ENCODE results near the gene PDZD11.
"Not testable (repeated sequence)": the region's sequence is repeated elsewhere in the genome, so short reads cannot be mapped to it uniquely, and the experiment has no call there.

Gene PDZD11

GRCh38 chrX:70289793-70290770 lies at the start of gene PDZD11, which contains the start of gene KIF4A:
Gene PDZD11, minus strand, starts transcription at chrX:70289927. Its CDS starts 586 bp downstream, at chrX:70289341.
Gene KIF4A, plus strand, starts transcription at chrX:70290104. Its CDS starts 355 bp downstream, at chrX:70290459.
- peak; percentile 58 for DNase-seq

GRCh38 chrX:70338290-70338689 lies 48.6 kb upstream of the PDZD11 start:
- no peak for DNase-seq

GRCh38 chrX:70336767-70337166 lies 47.0 kb upstream of the PDZD11 start:
- no peak for DNase-seq

GRCh38 chrX:70332600-70332999 lies 42.9 kb upstream of the PDZD11 start:
- no peak for DNase-seq

GRCh38 chrX:70331161-70331560 lies 41.4 kb upstream of the PDZD11 start:
- no peak for DNase-seq

DNA sequence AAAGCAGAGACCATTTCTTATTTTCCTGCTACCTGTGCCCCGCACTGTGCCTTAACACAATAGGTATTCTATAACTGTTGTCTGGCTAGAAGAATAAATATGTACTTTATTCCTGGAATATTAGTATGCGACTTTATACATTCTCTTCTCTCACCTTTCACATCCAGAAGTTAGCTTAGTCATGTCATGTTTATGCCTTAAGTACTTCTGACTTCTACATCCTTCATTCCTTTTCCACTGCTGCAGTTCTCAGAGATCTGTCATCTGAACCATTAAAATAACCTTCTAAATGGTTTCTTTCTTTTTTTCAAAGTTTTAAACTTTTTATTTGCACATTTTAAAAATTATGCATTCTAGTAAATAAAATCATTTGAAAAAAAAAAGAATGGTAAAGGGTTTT lies 34.6 kb upstream of the PDZD11 start:
- DNase-seq: no peak

DNA sequence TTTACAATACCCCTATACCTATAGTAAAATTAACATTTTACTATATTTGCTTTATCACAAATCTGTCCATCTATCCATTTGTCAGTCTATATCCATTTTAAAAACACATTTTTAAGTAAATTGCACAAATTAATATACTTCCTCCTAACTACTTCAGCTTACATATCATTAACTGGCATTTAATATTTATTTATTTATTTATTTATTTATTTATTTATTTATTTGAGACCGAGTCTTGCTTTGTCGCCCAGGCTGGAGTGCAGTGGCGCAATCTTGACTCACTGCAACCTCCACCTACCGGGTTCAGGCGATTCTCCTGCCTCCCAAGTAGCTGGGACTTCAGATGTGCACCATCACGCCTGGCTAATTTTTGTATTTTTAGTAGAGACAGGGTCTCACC lies 33.9 kb upstream of the PDZD11 start:
- DNase-seq: not testable (repeated sequence)

DNA sequence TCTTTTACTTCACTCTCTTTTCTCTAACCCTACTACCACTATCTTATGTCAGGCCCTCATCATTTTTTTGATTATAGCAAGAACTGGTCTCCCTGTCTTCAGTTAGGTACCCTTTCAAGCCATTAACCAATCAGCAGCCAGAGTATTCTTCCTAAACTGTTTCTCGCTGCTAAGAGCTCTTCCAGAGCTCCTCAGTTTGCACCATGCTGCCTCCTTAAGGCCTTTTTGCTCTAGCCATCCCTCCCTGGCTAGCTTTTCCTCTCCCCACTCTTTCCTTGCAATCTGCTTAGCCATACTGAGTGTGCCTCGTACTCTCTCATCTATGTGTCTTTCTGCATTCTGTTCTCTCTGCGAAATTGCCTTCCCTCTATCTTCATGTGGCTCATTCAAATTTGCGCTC lies 33.1 kb upstream of the PDZD11 start:
- no peak for DNase-seq

DNA sequence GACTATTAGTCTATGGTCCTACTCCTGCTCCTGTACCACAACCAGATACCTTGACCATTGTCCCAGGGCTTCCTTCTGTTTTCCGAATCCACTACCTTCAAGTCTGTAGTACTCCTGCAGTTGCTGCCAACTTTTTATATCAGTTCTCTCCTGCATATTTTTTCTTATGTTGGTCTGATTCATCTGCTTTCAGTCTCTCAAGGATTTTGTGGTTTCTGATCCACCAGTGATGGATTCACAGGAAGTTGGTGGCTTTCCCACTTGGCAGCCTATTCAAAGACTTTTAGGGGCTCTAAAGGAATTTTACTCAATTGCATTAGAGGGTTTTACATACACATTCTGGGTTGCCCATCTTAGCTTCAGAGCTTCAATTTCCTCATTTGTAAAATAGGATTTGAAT lies 23.8 kb upstream of the PDZD11 start:
- no peak for DNase-seq

- DNase-seq: no peak
Observed at GRCh38 chrX:70301716-70302115, 12.0 kb upstream of the PDZD11 start.

DNA sequence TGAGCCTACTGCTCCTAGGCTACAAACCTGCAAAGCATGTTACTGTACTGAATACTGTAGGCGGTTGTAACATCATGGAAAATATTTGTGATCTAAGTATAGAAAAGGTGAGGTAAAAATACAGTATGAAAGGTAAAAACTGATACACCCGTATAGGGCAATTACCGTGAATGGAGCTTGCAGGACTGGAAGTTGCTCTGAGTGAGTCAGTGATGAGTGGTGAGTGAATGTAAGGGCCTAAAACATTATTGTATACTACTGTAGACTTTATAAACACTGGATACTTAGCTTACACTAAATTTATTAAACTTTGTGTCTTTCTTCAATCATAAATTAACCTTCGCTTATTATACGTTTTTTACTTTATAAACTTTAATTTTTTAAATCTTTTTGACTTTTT lies 3.9 kb upstream of the PDZD11 start:
- no peak for DNase-seq

GRCh38 chrX:70292788-70293187 lies 3.1 kb upstream of the PDZD11 start:
- no peak for DNase-seq

DNA sequence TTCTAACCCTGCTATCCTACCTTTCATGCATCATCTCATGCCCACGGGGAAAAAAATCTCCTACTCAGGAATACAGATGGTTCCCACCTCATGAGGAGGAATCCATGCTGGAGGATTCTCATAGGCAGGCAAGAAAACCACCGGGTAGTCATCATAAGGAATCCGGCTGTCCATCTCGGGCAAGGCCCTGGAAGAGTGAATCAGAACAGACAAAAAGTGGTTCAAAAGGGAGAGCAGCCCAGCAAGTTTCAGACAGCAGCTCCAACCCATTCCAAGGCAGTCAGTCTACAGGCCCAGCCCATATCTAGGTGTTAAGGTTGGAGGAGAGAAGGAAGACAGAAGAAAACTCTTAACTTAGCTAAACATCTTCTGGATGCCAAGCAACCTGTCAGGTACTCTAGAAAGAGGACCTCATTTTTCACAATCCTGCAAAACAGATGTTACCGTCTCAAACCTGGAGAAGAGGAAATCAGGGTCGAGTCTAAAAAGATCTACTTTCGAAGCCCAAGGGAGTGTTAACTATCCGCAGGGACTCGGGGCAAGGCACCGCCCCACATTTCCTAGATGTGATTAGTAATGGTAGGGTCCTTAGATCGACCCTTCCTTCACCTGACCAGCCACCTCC lies 447 bp downstream of the PDZD11 start:
- DNase-seq: no peak

DNA sequence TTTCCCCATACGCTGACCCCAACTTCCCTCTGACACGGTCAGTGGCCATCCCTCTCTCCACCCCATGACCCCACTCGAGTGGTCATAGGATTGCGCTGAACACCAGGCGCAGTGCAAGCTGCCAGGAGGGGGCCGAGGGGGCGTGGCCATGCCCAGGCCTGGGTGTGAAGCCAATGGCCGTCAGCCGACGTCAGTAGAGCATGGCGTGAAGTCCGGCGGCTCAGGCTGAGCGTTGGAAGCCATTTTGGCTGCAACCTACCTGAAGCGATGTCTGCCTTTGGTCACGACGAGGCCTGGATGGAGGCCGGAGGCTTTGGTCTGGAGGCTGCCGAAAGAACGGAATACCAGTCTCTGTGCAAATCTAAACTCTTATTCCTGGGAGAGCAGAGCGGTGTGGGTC lies 7.8 kb downstream of the PDZD11 start, which contains the start of gene RAB41:
Gene RAB41, plus strand, starts transcription at position 222 of the 400 bp plus-strand sequence. Its CDS starts 46 bp downstream, at position 268.
- DNase-seq: no peak

DNA sequence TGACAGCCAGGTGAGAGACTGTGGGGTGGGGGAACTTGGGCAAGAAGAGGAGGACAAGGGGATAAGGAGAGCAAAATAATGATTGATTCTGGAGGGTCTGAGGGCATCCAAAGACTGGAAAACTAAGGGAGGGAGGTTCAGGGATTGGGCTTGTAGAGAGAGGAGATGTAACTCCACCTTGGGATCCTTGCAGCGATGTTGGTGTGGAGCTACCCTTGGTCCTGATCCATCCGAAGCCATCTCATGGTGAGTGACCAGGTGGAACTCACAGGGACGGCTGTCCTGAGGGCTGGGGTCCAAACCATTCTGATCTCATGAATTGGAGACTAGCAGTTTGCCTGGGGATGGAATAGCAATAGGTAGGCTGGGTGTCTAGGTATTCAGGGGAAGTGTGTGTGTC lies 9.2 kb downstream of the PDZD11 start:
- DNase-seq: no peak

- DNase-seq: no peak
Observed at GRCh38 chrX:70279081-70279480, 10.6 kb downstream of the PDZD11 start.

DNA sequence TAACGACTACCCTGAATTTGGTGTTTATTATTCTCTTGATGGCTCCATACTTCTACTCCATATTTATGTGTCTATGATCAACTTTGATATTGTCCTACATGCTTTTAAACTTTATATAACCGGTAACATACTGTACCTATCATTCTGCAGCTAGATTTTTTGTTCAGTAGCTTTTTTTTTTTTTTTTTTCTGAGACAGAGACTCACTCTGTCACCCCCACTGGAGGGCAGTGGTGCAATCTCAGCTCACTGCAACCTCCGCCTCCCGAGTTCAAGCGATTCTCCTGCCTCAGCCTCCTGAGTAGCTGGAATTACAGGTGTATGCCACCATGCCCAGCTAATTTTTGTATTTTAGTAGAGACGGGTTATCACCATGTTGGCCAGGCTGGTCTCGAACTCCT lies 15.7 kb downstream of the PDZD11 start:
- not testable (repeated sequence) for DNase-seq

DNA sequence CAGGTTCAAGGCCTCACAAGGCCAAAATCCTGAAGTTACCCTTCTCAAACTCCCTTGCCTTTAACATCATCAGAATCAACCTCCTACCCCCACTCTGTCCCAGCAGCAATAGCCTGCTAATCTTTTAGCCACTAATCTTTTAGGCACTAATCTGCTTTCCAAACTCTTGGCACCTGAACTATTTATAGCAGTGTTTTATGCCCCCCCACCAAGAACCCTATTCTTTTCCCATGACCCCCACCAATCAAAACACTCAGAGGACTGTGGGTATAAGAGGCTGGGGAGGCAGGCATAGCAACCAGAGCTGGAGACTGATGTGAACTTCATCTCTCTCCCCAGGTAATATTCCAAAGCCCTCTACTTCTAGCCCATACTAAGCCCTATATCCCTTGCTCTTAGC lies 21.7 kb downstream of the PDZD11 start, which contains the start of gene ARR3:
Gene ARR3, plus strand, starts transcription at position 301 of the 400 bp plus-strand sequence. CDS start 1,052 bp downstream, outside the sequence.
- no peak for DNase-seq

- DNase-seq: no peak
Observed at GRCh38 chrX:70264784-70265183, 24.9 kb downstream of the PDZD11 start.

DNA sequence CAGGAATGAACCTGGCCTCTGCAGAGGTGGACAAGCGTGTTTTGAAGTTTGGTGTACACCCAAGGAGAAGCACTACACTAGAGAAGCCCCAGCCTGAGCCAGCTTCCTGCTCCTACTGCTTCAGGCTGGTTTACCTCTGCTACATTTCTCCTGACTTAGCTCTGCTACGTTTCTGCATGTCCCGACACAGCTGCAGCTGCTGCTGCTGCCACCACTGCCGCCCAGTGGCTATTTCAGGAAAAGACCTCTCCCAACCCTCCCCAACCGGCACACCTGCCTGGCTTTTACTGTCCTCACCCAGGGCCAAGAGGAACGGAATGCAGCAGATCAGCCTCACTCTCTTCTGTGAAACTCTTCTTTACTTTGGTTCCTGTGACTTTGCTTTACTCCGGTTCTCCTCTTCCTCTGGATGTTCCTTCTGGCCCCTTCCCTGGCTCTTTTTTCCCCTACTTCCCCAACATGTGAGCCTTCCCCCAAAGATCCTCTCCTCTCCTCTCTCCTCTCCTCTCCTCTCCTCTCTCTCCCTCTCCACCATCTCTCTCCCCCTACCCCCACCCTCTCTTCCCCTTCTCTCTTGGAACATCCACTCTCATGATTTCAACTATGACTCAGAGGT lies 26.7 kb downstream of the PDZD11 start:
- no peak for DNase-seq

GRCh38 chrX:70260104-70260503 lies 29.6 kb downstream of the PDZD11 start, which contains the start of gene P2RY4:
Gene P2RY4, minus strand, starts transcription at chrX:70260204. Its CDS starts 580 bp downstream, at chrX:70259624.
- no peak for DNase-seq

DNA sequence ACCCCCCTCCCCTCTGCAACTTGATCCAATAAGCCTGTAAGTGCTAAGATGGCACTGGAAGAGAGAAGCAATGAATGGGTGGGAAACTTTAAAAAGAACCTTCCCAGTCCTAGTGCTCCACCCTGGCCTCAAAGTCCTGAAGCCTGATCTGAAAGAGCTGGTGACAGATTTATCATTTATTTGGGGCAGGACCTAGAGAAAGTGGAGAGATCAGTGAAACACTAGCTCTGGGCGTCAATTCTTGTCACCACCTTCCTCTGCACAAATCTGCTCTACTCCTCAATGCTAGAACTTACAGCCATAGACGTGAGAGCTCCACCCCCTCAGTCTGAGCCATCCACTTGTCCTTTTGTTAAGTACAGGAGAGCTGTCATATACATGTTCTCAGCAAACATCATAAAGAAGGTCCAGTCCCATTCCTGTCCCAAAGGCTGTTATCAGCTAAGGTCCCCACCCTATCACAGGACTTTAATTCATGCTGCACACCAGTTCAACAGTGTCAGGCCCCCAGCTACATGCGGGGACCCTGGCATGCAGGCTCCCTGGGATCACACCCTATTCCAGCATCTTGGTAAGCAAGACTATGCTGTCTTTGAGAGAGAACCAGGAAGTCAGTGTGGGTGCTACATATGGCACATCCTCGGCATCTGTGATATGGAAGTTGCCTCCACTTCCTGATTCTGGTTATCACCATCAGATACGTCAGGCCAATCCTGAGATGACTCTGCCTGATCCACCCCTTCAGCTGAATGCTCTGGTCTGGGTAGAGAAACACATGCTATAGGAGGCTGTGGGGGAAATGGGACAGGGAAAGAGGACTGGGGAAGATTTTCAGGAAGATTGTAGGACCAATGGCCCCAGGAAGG lies 32.1 kb downstream of the PDZD11 start:
- no peak for DNase-seq
